ENCODE measurements around the gene MAP6D1. TPM values are rescaled to one million over a fixed set of nuclear protein-coding genes. Genes with fewer than 3 reads are reported as not detected.
"Not testable (repeated sequence)": the region's sequence is repeated elsewhere in the genome, so short reads cannot be mapped to it uniquely, and the experiment has no call there.

The MAP6D1 gene
- total RNA-seq, 1 donor from 2014 or later = 1.9 TPM

- TF ChIP-seq CTCF (IDR thresholded peaks at IDR 0.05; ENCODE audit: unreplicated experiment) = no peak
- Mint-ChIP-seq H3K9me3 (ENCODE audit: low read depth) (no peaks in the 10 kb centered on the region), H3K4me3 (ENCODE audit: low read depth) (no peak overlapping the region), H3K4me1 (ENCODE audit: low read depth) (no peaks in the 10 kb centered on the region), H3K27ac (no peak overlapping the region), H3K27me3 (no peaks in the 10 kb centered on the region), H3K36me3 (ENCODE audit: insufficient read depth) (peaks cover 38% of the 10 kb centered on the region)
- no peak for DNase-seq (ENCODE audit: low spot score, unreplicated experiment)
These were observed 45.4 kb downstream of the MAP6D1 start for GRCh38 chr3:183779896-183780465.

DNA sequence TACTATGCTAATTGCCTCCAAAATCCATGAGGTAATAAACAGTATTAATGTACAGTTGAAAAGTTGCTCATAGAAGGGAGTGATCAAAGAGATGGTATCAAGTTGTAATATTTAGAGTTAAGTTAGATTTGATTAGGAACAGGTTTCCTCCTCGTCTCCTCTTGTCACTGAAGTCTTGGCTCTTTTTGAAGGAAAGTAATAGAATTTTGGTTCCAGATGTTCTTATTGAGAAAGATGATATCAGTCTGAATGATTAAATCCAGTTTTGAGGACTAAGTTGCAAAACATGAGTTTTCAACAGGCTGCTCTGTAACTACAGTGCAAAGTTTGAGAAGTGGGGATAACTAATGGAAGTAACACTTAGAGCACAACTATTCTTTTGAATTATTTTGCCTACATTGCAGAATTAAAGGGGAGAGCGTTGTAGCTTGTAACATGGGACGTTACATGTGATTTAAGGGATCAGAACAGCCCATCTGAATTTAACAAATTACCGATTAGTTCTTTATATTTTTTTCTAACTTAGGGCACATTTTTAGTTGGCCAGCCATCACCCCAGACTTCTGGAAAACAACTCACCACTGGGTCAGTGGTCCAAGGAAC lies 48.3 kb downstream of the MAP6D1 start:
- no peaks in the 10 kb centered on the region for H3K4me1 Mint-ChIP-seq (ENCODE audit: low read depth)
- no peak for DNase-seq (ENCODE audit: low spot score, unreplicated experiment)
- H3K27me3 Mint-ChIP-seq = no peaks in the 10 kb centered on the region
- peaks cover 51% of the 10 kb centered on the region for H3K36me3 Mint-ChIP-seq (ENCODE audit: insufficient read depth)
- H3K9me3 Mint-ChIP-seq (ENCODE audit: low read depth) = no peaks in the 10 kb centered on the region
- TF ChIP-seq CTCF (IDR thresholded peaks at IDR 0.05; ENCODE audit: unreplicated experiment) = no peak
- H3K27ac Mint-ChIP-seq = no peak overlapping the region
- H3K4me3 Mint-ChIP-seq (ENCODE audit: low read depth) = no peak overlapping the region

- not testable (repeated sequence) for H3K27me3 Mint-ChIP-seq
- H3K36me3 Mint-ChIP-seq (ENCODE audit: insufficient read depth) = peaks cover 48% of the 10 kb centered on the region
These were observed 48.9 kb downstream of the MAP6D1 start for GRCh38 chr3:183776451-183776850.

GRCh38 chr3:183775781-183776180 lies 49.6 kb downstream of the MAP6D1 start:
- no peak for TF ChIP-seq CTCF (IDR thresholded peaks at IDR 0.05; ENCODE audit: unreplicated experiment)
- no peaks in the 10 kb centered on the region for H3K9me3 Mint-ChIP-seq (ENCODE audit: low read depth)
- no peaks in the 10 kb centered on the region for H3K4me1 Mint-ChIP-seq (ENCODE audit: low read depth)
- no peak overlapping the region for H3K27ac Mint-ChIP-seq
- H3K4me3 Mint-ChIP-seq (ENCODE audit: low read depth) = no peak overlapping the region
- no peak for DNase-seq (ENCODE audit: low spot score, unreplicated experiment)
- H3K36me3 Mint-ChIP-seq (ENCODE audit: insufficient read depth) = peaks cover 47% of the 10 kb centered on the region
- H3K27me3 Mint-ChIP-seq = no peaks in the 10 kb centered on the region

More at GRCh38 chr3:183776451-183776850, 48.9 kb downstream of the MAP6D1 start:
- not testable (repeated sequence) for H3K9me3 Mint-ChIP-seq (ENCODE audit: low read depth); H3K4me3 Mint-ChIP-seq (ENCODE audit: low read depth); DNase-seq (ENCODE audit: low spot score, unreplicated experiment); H3K27ac Mint-ChIP-seq; H3K4me1 Mint-ChIP-seq (ENCODE audit: low read depth)

GRCh38 chr3:183774631-183775030 lies 50.7 kb downstream of the MAP6D1 start:
- no peaks in the 10 kb centered on the region for H3K4me1 Mint-ChIP-seq (ENCODE audit: low read depth)
- DNase-seq (ENCODE audit: low spot score, unreplicated experiment) = no peak
- peak overlapping the region; percentile 30 for H3K27ac Mint-ChIP-seq
- no peaks in the 10 kb centered on the region for H3K27me3 Mint-ChIP-seq
- peaks cover 42% of the 10 kb centered on the region for H3K36me3 Mint-ChIP-seq (ENCODE audit: insufficient read depth)
- no peak overlapping the region for H3K4me3 Mint-ChIP-seq (ENCODE audit: low read depth)
- no peak for TF ChIP-seq CTCF (IDR thresholded peaks at IDR 0.05; ENCODE audit: unreplicated experiment)
- no peaks in the 10 kb centered on the region for H3K9me3 Mint-ChIP-seq (ENCODE audit: low read depth)

DNA sequence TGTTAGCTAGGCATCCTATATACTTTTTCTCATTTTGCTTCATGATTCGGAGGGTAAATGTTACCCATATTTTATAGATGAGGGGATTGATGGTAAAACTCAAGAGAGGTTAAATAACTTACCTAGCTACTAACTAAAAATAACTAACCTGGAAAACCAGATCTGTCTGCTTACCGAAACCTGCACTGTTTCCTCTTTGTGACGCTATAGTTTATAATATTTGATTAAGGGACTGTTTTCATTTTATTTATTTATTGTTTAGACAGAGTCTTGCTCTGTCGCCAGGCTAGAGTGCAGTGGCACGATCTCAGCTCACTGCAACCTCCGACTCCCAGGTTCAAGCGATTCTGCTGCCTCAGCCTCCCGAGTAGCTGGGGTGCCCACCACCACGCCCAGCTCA lies 55.9 kb downstream of the MAP6D1 start:
- H3K36me3 Mint-ChIP-seq (ENCODE audit: insufficient read depth) = peaks cover 27% of the 10 kb centered on the region
- H3K9me3 Mint-ChIP-seq (ENCODE audit: low read depth) = no peaks in the 10 kb centered on the region
- H3K27ac Mint-ChIP-seq = peak overlapping the region; percentile 46
- no peak for DNase-seq (ENCODE audit: low spot score, unreplicated experiment)
- no peaks in the 10 kb centered on the region for H3K27me3 Mint-ChIP-seq
- no peak overlapping the region for H3K4me3 Mint-ChIP-seq (ENCODE audit: low read depth)
- no peaks in the 10 kb centered on the region for H3K4me1 Mint-ChIP-seq (ENCODE audit: low read depth)
- TF ChIP-seq CTCF (IDR thresholded peaks at IDR 0.05; ENCODE audit: unreplicated experiment) = no peak

All from progenitor cell of endocrine pancreas (in vitro differentiated cells).